Umbilical cord (tissue), 2 donors: ENCODE measurements around the gene LPCAT3. TPM values are rescaled to one million over a fixed set of nuclear protein-coding genes. Genes with fewer than 3 reads are reported as not detected.

Experiments used
- DNase-seq: peaks from one replicate; pipeline ENCODE4 v3.0.0-alpha.2; 2015; ENCODE audit warnings: low spot score
- total RNA-seq: library from RNA; depleted of rRNA; stranded (reverse); fragments of >200 nt; gene quantifications from one replicate; pipeline ENCODE4 v1.2.3, GENCODE V29; 2014; ENCODE audit warnings: low replicate concordance; ENCODE audit not compliant: insufficient read depth

LPCAT3 gene
- total RNA-seq, 1 donor from 2014 or later = 4.8 TPM

GRCh38 chr12:6952863-6953441 lies 65.3 kb downstream of the LPCAT3 start:
- DNase-seq = no peak

DNA sequence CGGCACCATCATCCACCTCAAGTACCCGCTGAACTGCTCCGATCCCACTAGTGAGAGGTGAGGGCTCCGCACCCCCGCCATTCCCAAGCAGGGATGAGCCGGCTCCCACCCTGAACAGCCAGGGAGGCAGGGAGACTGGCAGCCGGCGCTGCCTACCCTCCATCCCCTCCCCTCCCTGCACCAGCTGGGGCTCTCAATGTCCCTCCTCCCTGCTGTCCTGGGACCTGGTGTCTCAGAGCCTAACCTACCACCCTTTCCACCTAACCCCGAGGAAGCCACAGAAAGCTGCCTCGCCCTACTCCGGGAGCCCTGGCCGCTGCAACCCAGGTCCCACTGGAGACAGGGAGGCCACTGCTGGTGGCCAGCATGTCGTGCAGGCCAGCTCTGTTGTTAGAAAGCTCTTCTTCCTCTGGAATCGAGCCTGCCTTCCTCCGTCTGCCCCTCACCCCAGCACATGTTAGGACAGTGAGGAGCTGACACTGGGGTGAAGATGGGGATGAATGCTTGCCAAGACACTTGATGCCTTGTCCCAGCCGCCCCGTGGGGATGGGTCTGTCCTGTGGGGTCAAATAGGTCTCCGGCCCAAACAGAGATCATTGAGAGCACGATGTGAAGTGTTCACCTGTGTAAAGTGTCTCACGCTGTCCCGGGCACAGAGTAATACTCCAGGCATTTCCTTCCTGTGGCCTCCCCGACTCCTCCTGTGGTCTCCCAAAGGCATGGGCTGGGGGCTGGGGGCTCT lies 66.0 kb downstream of the LPCAT3 start:
- no peak for DNase-seq

GRCh38 chr12:6951551-6952120 lies 66.6 kb downstream of the LPCAT3 start:
- DNase-seq = no peak

- DNase-seq = no peak
Observed at GRCh38 chr12:6950811-6951540, 67.3 kb downstream of the LPCAT3 start, which contains the start of gene PTPN6. TSS of gene PTPN6 (plus strand) at chr12:6951356. CDS start at chr12:6951513, 157 bp downstream.

- no peak for DNase-seq
Observed at GRCh38 chr12:6950401-6950801, 67.9 kb downstream of the LPCAT3 start.

DNA sequence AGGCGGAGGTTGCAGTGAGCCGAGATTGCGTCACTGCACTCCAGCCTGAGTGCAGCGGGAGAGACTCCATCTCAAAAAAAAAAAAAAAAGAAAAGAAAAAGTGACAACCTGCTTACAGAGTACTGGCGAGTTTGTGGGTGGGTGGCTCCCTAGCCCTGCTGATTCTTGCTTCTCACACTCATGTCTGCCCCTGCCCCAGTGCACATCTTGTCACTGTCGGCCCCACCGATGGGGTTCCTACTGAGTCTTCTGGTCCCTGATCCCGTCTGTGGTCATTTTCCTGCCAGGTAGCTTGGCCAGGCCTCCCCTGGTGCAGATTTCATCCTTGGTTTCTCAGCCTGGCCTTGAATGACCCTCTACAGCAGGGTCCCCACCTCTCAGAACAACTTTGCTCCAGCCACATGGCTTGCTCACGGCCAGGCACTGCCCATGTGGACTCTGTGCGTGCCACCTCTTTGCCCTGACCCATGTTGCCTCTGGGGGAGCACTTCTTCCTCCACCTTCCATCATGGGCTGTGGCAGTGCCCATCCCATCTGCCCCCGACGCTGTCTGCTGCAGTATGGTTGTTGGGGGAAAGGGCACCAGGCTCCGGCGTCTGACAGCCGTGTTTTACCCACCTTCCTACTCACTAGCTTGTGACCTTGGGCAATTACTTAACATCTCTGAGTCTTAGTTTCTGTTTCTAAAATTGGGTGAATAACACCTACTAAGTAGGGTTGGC lies 69.2 kb downstream of the LPCAT3 start:
- DNase-seq = no peak

DNA sequence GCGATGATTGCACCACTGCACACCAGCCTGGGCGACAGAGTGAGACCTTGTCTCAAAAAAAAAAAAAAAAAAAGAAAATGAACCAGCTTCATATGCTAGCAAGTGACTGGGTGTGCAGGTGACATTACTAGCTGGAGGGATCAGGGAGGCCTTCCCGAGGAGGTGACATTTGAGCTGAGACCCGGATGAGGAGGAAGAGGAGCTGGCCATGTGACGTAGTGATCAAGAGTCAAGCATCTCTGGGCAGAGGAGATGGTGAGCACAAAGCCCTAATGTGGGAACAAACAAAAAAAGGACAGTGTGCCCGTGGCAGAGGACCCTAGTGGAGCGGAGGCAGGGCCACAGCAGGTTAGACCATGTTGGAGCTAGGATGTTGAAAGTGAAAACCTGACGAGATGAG lies 70.7 kb downstream of the LPCAT3 start:
- DNase-seq = no peak

DNA sequence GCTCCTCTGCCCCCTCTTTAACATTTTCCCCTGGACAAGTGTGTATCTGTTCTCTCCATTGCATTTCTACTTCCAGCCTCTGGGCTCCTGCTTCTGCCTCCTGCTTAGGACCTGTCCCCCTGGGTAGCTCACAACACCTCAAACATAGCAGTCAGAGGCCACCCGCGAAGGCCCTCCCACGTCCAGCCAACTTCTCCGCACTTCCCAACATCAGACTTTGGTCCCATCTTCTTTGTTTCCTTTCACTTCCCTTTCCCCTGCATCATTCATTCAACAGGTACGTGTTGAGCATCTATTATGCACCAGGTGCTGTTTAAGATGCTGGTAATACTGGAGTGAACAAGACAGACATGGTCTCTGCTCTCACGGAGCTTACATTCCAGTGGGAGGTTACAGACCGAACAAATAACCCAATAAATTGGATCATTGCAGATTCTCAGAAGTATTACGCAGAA lies 71.3 kb downstream of the LPCAT3 start:
- no peak for DNase-seq

GRCh38 chr12:6946033-6946919 lies 72.0 kb downstream of the LPCAT3 start:
- peak; percentile 77 for DNase-seq

DNA sequence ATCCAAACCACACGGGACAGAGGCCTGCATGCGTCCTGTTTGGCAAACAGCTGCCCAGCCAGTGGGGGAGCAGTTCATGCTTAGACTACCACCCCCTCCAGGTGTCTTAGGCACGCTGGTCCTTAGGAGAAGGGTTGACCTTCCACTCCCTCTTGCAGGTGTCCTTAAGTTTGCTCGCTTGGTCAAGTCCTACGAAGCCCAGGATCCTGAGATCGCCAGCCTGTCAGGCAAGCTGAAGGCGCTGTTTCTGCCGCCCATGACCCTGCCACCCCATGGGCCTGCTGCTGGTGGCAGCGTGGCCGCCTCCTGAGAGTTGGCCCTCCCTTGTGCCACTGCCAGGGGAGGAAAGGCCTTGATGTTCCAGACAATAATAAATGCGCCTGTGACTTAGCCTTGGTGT lies 72.7 kb downstream of the LPCAT3 start:
- no peak for DNase-seq

GRCh38 chr12:6944381-6945186 lies 73.7 kb downstream of the LPCAT3 start:
- DNase-seq = peak; percentile 97

DNA sequence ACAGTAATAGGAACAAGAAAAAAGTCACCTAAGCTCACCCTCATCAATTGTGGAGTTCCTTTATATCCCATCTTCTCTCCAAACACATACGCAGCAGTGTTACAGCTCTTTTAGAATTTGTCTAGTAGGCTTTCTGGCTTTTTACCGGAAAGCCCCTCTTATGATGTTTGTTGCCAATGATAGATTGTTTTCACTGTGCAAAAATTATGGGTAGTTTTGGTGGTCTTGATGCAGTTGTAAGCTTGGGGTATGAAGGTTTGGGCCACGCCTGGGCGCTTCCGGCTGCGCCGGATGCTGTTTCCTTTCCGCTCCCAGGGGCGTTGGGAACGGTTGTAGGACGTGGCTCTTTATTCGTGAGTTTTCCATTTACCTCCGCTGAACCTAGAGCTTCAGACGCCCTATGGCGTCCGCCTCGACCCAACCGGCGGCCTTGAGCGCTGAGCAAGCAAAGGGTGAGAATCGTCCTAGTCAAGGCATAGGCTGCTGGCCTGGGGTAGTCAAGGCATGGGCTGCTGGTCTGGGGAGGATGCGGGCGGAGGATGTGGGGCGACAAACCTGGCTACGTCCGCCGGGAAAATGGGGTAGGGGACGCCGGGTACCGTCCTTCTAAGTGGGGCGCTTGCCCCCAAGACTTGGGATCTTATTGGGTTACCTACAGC lies 74.4 kb downstream of the LPCAT3 start, which contains the start of the genes C12orf57 and RNU7-1:
Gene C12orf57, plus strand, starts transcription at position 301 of the 659 bp plus-strand sequence. Its CDS starts 100 bp downstream, at position 401.
Gene RNU7-1, plus strand, starts transcription at position 95 of the 659 bp plus-strand sequence.
- peak; percentile 96 for DNase-seq

GRCh38 chr12:6943389-6943721 lies 74.9 kb downstream of the LPCAT3 start:
- DNase-seq = peak; percentile 96

- DNase-seq = peak; percentile 43
Observed at GRCh38 chr12:6942331-6942665, 76.0 kb downstream of the LPCAT3 start.

DNA sequence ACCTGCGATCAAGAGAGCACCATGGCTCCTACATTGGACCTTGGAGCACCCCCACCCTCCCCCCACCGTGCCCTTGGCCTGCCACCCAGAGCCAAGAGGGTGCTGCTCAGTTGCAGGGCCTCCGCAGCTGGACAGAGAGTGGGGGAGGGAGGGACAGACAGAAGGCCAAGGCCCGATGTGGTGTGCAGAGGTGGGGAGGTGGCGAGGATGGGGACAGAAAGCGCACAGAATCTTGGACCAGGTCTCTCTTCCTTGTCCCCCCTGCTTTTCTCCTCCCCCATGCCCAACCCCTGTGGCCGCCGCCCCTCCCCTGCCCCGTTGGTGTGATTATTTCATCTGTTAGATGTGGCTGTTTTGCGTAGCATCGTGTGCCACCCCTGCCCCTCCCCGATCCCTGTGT lies 76.5 kb downstream of the LPCAT3 start:
- DNase-seq = no peak

DNA sequence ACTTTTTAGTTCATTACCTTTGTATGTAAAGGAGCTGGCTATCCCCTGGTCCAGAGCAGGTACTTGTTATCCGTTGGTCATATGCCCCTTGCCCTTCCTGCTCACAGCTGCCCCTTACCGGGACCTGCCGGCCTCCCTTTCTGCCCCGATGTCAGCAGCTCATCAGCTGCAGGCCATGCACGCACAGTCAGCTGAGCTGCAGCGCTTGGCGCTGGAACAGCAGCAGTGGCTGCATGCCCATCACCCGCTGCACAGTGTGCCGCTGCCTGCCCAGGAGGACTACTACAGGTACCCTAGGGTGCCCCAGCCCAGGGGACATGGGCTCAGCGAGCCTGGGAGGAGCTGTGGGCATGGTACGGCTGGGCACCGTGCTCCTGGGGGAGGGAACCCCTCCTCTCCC lies 77.0 kb downstream of the LPCAT3 start:
- DNase-seq = no peak

DNA sequence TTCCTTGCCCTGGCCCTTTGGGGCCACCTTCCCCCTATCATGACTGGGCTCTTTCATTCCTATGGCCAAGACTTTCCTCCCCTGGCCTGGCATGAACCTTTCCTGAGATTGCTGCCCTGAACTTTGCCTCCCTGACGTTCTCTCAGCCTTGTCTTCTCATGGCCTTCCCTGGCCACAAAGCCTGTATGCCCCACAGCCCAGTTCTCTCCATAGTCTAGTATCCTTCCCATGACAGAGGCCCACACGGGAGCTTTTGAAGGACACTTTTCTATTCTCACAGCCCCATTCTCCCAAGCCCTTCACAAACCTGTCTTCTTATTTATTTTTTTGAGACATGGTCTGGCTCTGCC lies 79.1 kb downstream of the LPCAT3 start:
- no peak for DNase-seq

DNA sequence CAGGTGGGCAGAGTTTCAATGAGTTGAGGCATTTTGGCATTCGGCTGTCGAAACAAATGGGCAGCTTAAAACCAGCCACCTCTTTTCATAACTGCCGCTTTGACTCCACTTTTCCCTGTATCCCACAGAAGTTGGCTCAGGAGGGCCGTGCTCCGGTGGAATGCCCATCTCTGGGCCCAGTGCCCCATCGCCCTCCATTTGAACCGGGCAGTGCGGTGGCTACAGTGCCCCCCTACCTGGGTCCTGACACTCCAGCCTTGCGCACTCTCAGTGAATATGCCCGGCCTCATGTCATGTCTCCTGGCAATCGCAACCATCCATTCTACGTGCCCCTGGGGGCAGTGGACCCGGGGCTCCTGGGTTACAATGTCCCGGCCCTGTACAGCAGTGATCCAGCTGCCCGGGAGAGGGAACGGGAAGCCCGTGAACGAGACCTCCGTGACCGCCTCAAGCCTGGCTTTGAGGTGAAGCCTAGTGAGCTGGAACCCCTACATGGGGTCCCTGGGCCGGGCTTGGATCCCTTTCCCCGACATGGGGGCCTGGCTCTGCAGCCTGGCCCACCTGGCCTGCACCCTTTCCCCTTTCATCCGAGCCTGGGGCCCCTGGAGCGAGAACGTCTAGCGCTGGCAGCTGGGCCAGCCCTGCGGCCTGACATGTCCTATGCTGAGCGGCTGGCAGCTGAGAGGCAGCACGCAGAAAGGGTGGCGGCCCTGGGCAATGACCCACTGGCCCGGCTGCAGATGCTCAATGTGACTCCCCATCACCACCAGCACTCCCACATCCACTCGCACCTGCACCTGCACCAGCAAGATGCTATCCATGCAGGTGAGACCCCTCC lies 79.7 kb downstream of the LPCAT3 start:
- DNase-seq = no peak
